Loucy (cell line): ENCODE results near the gene TMEM30B.

ENCODE experiments used
- CTCF ChIP-seq: fragments of 200-600 bp; sonication (generic); conservative IDR thresholded peaks from 2 replicates; pipeline ENCODE4 v1.5.1; 2014; ENCODE audit warnings: mild to moderate bottlenecking, antibody characterized with exemption, low read length
- EZH2phosphoT487 ChIP-seq: fragments of 200-600 bp; IDR thresholded peaks from 2 replicates; pipeline ENCODE4 v1.6.1; 2018; ENCODE audit warnings: antibody characterized with exemption, mild to moderate bottlenecking, moderate library complexity, borderline replicate concordance

- TF ChIP-seq CTCF, result no peak
- TF ChIP-seq EZH2phosphoT487, result no peak
These were observed 23.6 kb downstream of the TMEM30B start for GRCh38 chr14:61257469-61258057.
